Stimulated activated CD4-positive, alpha-beta T cell treated with anti-CD3 and anti-CD28 coated beads, Interleukin-15, amount 100 ng/mL, for 48 hours (primary cell): ENCODE measurements around the gene SLCO1C1.

Experiments used
- DNase-seq, 2 donors: peaks; one replicate each; pipeline ENCODE4 v3.0.0-alpha.2; 2020; ENCODE audit warnings: low read depth in 2 of 2

SLCO1C1 gene

DNA sequence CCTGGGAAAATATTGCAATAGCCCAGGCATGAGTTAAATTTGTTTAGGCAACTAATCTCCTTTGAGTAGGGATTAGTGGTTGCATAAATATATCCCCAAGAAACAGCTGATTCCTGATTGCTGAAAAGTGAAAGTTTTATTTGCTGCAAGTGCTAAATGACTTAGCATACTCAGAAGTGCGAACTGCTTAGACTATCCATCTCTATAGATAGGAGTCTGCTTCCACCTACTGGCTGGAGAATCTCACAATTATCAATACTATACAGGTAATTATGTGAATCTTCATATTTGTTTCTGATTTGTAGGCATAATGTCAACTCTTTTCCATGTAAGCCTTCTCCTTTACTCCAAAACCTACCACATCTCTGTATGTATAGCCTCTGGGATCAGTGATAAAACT, 103.4 kb downstream of the SLCO1C1 start:
- DNase-seq = no peak

- no peak for DNase-seq
Observed at GRCh38 chr12:20800160-20800559, 105.0 kb downstream of the SLCO1C1 start.

GRCh38 chr12:20801035-20801434, 105.9 kb downstream of the SLCO1C1 start:
- no peak for DNase-seq
